K562 (cell line): ENCODE measurements around the gene TLCD1. TPM values are rescaled to one million over a fixed set of nuclear protein-coding genes. Genes with fewer than 3 reads are reported as not detected.

Experiments
- CHD4 ChIP-seq: fragments of 200-600 bp; sonication (generic); IDR thresholded peaks from 3 replicates; pipeline ENCODE4 v1.6.1; 2012; ENCODE audit warnings: low read depth, mild to moderate bottlenecking, mixed read lengths, low read length, inconsistent platforms; ENCODE audit not compliant: insufficient read depth, insufficient replicate concordance, poor library complexity, severe bottlenecking
- ERF ChIP-seq: fragments of 450-650 bp; formaldehyde crosslinking; IDR thresholded peaks from 2 replicates; pipeline ENCODE4 v1.4.0; 2020; ENCODE audit warnings: mild to moderate bottlenecking, mixed read lengths
- GATA2 ChIP-seq: sonication (generic); formaldehyde crosslinking; IDR thresholded peaks from 2 replicates; pipeline ENCODE4 v1.4.0; 2020; ENCODE audit warnings: mild to moderate bottlenecking, missing genetic modification reagents
- HOXB6 ChIP-seq: fragments of 250-450 bp; sonication (Bioruptor Pico); IDR thresholded peaks from 2 replicates; pipeline ENCODE4 v1.5.1; 2022; ENCODE audit warnings: mild to moderate bottlenecking, borderline replicate concordance
- MCM2 ChIP-seq: fragments of 450-650 bp; IDR thresholded peaks from 2 replicates; pipeline ENCODE4 v1.6.1; 2017; ENCODE audit warnings: low read depth, mild to moderate bottlenecking
- MEIS2 ChIP-seq: fragments of 450-650 bp; IDR thresholded peaks from 2 replicates; pipeline ENCODE4 v1.6.1; 2014; ENCODE audit warnings: mild to moderate bottlenecking; ENCODE audit not compliant: partially characterized antibody
- NFATC3 ChIP-seq: fragments of 450-650 bp; IDR thresholded peaks from 2 replicates; pipeline ENCODE4 v1.6.1; 2017; ENCODE audit warnings: mild to moderate bottlenecking
- PHF21A ChIP-seq: fragments of 450-650 bp; IDR thresholded peaks from 2 replicates; pipeline ENCODE4 v1.6.1; 2017; ENCODE audit warnings: low read depth, borderline replicate concordance
- POU5F1 ChIP-seq: fragments of 150-350 bp; IDR thresholded peaks from 2 replicates; pipeline ENCODE4 v1.6.1; 2014; ENCODE audit warnings: borderline replicate concordance, low read length, low read depth, mild to moderate bottlenecking; ENCODE audit not compliant: partially characterized antibody
- RFX5 ChIP-seq: IDR thresholded peaks from 2 replicates; pipeline ENCODE4 v1.6.1; 2011; ENCODE audit warnings: low read depth, mild to moderate bottlenecking, improper control_type of control experiment, low read length
- SAFB ChIP-seq: fragments of 200-400 bp; formaldehyde crosslinking; IDR thresholded peaks from 2 replicates; pipeline ENCODE4 v1.6.1; 2017; ENCODE audit warnings: low read depth, low read length, borderline replicate concordance
- SETDB1 ChIP-seq: IDR thresholded peaks from one replicate; pipeline ENCODE4 v1.6.1; 2012; ENCODE audit warnings: low read length, control low read depth, inconsistent platforms
- SMAD3 ChIP-seq: fragments of 450-650 bp; formaldehyde crosslinking; conservative IDR thresholded peaks from 2 replicates; pipeline ENCODE4 v1.4.0; 2020; ENCODE audit warnings: mild to moderate bottlenecking
- SP1 ChIP-seq: sonication (generic); formaldehyde crosslinking; IDR thresholded peaks from 2 replicates; pipeline ENCODE4 v1.8.1; 2022; ENCODE audit warnings: mild to moderate bottlenecking, missing genetic modification reagents
- SRSF3 ChIP-seq: fragments of 200-400 bp; formaldehyde crosslinking; IDR thresholded peaks from 2 replicates; pipeline ENCODE4 v1.6.1; 2016; ENCODE audit warnings: mild to moderate bottlenecking, low read length, moderate library complexity; ENCODE audit not compliant: insufficient read depth
- XRCC5 ChIP-seq: fragments of 200-400 bp; formaldehyde crosslinking; IDR thresholded peaks from 2 replicates; pipeline ENCODE4 v1.6.1; 2017; ENCODE audit warnings: low read depth, mild to moderate bottlenecking, low read length
- YBX1 ChIP-seq: fragments of 450-650 bp; IDR thresholded peaks from 2 replicates; pipeline ENCODE4 v1.7.1; 2016; ENCODE audit warnings: mild to moderate bottlenecking
- ZEB2 ChIP-seq: fragments of 450-650 bp; IDR thresholded peaks from 2 replicates; pipeline ENCODE4 v1.6.1; 2016
- ZNF3 ChIP-seq: fragments of 250-450 bp; sonication (Bioruptor Pico); IDR thresholded peaks from 2 replicates; pipeline ENCODE4 v1.5.0; 2021; ENCODE audit warnings: mild to moderate bottlenecking, moderate library complexity
- polyA plus RNA-seq, 8 experiments: library from polyadenylated mRNA; depleted of rRNA in 4 of 8; stranded (reverse) in 5 of 8; unstranded in 3 of 8; fragments of >200 nt; fragmentation: Nextera tagmentation in 2 of 8; fragmentation: Illumina TruSeq in 1 of 8; extraction: Ambion mirVana in 2 of 8; extraction: Trizol in 1 of 8; gene quantifications; 2 replicates each; pipeline versions ENCODE4 v1.2.1 to v1.2.3, GENCODE V29; 2011 to 2014; ENCODE audit warnings: inconsistent platforms in 1 of 8, missing spikeins in 1 of 8
- total RNA-seq, 7 experiments: library from RNA; depleted of rRNA in 6 of 7; stranded (reverse); fragments of >200 nt in 6 of 7; fragmentation: Illumina TruSeq in 2 of 7; extraction: Trizol in 2 of 7; gene quantifications; 2 replicates each; pipeline versions ENCODE4 v1.2.1 to v1.2.3, GENCODE V29; 2011 to 2021; ENCODE audit warnings: low replicate concordance in 1 of 7
- TF ChIP-seq, protein P1 (sequence below): IDR thresholded peaks from 2 replicates; pipeline ENCODE4 v1.6.1; 2014; ENCODE audit warnings: antibody characterized with exemption
- TF ChIP-seq, protein P2 (sequence below): fragments of 250-450 bp; sonication (Bioruptor Pico); IDR thresholded peaks from 2 replicates; pipeline ENCODE4 v1.8.0; 2021; ENCODE audit warnings: mild to moderate bottlenecking, moderate library complexity
- TF ChIP-seq, protein P3 (sequence below): sonication (generic); formaldehyde crosslinking; IDR thresholded peaks from 2 replicates; pipeline ENCODE4 v1.5.0; 2020; ENCODE audit warnings: missing genetic modification reagents
- TF ChIP-seq, protein P4 (sequence below): fragments of 450-650 bp; formaldehyde crosslinking; IDR thresholded peaks from 2 replicates; pipeline ENCODE4 v1.4.0; 2022; ENCODE audit warnings: missing genetic modification characterization
- TF ChIP-seq, protein P5 (sequence below): sonication (generic); formaldehyde crosslinking; IDR thresholded peaks from 2 replicates; pipeline ENCODE4 v1.9.0; 2022; ENCODE audit warnings: mild to moderate bottlenecking, missing genetic modification reagents

Gene TLCD1
- total and polyA plus RNA-seq, 9 of the 15 experiments (the other 6 are each of a cell fraction or from before 2014, with no cell fraction given), result 6.8 to 37.7 (median 21.7) TPM

DNA sequence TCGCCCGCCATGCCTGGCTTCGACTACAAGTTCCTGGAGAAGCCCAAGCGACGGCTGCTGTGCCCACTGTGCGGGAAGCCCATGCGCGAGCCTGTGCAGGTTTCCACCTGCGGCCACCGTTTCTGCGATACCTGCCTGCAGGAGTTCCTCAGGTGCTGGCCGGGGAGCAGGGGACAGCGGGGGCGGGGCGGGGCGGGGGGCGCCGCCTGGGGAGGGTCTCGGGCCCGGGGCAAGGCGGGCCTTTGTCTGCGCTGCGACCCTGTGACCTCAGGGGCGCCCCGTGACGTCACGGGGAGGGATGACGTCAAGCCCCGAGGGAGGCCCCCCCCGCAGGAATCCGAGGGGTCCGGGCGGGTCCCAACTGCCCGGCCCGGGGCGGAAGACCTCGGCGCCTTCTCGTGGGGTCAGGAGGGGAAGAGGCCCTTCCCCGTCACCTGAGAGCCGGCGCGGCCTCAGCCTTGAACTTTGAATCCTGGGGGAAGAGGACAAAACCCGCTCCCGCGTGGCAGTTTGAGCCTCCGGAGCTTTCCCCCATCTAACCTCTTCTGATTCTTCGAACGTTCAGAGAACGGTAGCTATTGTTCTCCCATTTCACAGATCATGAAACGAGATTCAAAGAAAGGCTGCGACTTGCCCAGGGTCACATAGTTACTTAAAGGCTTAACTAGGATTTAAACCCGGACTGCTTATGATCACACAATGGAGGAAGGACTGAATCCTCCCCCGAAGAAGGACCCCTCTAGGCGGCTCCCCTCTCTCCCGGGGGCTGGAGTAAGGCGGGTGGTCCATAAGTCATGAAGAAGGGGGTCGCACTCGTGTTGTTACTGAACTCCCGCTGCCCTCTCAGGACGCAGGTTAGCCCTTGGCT is 18.3 kb upstream of the TLCD1 start (continued):
- TF ChIP-seq POU5F1 (no peak), SRSF3 (no peak), NFATC3 (no peak), MCM2 (no peak), PHF21A (no peak), HOXB6 (CRISPR knock-in tag) (no peak), RFX5 (no peak), MEIS2 (no peak), SMAD3 (CRISPR knock-in tag) (no peak), ZNF3 (CRISPR knock-in tag) (no peak), XRCC5 (no peak), CHD4 (no peak), ZEB2 (no peak), GATA2 (no peak), SETDB1 (no peak), YBX1 (no peak), ERF (no peak), SAFB (peak; percentile 53; the same call in 1 of the 2 replicates), SP1 (CRISPR knock-in tag) (no peak)
- TF ChIP-seq, protein P1, sequence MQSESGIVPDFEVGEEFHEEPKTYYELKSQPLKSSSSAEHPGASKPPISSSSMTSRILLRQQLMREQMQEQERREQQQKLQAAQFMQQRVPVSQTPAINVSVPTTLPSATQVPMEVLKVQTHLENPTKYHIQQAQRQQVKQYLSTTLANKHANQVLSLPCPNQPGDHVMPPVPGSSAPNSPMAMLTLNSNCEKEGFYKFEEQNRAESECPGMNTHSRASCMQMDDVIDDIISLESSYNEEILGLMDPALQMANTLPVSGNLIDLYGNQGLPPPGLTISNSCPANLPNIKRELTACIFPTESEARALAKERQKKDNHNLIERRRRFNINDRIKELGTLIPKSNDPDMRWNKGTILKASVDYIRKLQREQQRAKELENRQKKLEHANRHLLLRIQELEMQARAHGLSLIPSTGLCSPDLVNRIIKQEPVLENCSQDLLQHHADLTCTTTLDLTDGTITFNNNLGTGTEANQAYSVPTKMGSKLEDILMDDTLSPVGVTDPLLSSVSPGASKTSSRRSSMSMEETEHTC, result no peak
- TF ChIP-seq, protein P2, sequence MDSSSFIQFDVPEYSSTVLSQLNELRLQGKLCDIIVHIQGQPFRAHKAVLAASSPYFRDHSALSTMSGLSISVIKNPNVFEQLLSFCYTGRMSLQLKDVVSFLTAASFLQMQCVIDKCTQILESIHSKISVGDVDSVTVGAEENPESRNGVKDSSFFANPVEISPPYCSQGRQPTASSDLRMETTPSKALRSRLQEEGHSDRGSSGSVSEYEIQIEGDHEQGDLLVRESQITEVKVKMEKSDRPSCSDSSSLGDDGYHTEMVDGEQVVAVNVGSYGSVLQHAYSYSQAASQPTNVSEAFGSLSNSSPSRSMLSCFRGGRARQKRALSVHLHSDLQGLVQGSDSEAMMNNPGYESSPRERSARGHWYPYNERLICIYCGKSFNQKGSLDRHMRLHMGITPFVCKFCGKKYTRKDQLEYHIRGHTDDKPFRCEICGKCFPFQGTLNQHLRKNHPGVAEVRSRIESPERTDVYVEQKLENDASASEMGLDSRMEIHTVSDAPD, result no peak
- TF ChIP-seq, protein P3, sequence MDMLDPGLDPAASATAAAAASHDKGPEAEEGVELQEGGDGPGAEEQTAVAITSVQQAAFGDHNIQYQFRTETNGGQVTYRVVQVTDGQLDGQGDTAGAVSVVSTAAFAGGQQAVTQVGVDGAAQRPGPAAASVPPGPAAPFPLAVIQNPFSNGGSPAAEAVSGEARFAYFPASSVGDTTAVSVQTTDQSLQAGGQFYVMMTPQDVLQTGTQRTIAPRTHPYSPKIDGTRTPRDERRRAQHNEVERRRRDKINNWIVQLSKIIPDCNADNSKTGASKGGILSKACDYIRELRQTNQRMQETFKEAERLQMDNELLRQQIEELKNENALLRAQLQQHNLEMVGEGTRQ, result 0 out of 2 replicates have a peak, but pooled peaks have one; percentile 7
- TF ChIP-seq, protein P4, sequence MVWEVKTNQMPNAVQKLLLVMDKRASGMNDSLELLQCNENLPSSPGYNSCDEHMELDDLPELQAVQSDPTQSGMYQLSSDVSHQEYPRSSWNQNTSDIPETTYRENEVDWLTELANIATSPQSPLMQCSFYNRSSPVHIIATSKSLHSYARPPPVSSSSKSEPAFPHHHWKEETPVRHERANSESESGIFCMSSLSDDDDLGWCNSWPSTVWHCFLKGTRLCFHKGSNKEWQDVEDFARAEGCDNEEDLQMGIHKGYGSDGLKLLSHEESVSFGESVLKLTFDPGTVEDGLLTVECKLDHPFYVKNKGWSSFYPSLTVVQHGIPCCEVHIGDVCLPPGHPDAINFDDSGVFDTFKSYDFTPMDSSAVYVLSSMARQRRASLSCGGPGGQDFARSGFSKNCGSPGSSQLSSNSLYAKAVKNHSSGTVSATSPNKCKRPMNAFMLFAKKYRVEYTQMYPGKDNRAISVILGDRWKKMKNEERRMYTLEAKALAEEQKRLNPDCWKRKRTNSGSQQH (CRISPR knock-in tag), result no peak
- TF ChIP-seq, protein P5, sequence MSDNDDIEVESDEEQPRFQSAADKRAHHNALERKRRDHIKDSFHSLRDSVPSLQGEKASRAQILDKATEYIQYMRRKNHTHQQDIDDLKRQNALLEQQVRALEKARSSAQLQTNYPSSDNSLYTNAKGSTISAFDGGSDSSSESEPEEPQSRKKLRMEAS (CRISPR knock-in tag), result peak; percentile 94
